Gastrocnemius medialis (tissue), 4 donors: ENCODE results near the gene AFF1. TPM values are rescaled to one million over a fixed set of nuclear protein-coding genes. Genes with fewer than 3 reads are reported as not detected.

Experiments
- ATAC-seq, 2 donors: fragments of 150-250 bp; one replicate each; pipeline ENCODE4 v1.9.1; 2016
- DNase-seq, 2 donors: peaks; one replicate each; pipeline ENCODE4 v3.0.0-alpha.2; 2019
- H3K27ac ChIP-seq, 4 donors: fragments of 200-600 bp; sonication (generic); 1 replicate in 1 of 4; 2 replicates in 3 of 4; pipeline ENCODE4 v1.5.1; 2016 to 2018; ENCODE audit warnings: mild to moderate bottlenecking in 2 of 4, moderate library complexity in 1 of 4
- H3K27me3 ChIP-seq, 3 donors: fragments of 200-600 bp; sonication (generic) in 2 of 3; 1 replicate in 1 of 3; 2 replicates in 2 of 3; pipeline versions ENCODE4 v1.5.1 to v1.6.0; 2016 to 2019; ENCODE audit warnings: mild to moderate bottlenecking in 1 of 3, moderate library complexity in 1 of 3
- H3K36me3 ChIP-seq, 2 donors: fragments of 200-600 bp; sonication (generic) in 1 of 2; one replicate each; pipeline ENCODE4 v1.5.1; 2017 to 2018
- H3K4me1 ChIP-seq, 2 donors: fragments of 200-600 bp; sonication (generic) in 1 of 2; one replicate each; pipeline ENCODE4 v1.5.1; 2016 to 2017; ENCODE audit warnings: mild to moderate bottlenecking in 2 of 2
- H3K4me3 ChIP-seq, 4 donors: fragments of 200-600 bp; sonication (generic) in 3 of 4; 1 replicate in 1 of 4; 2 replicates in 3 of 4; pipeline ENCODE4 v1.5.1; 2016 to 2019; ENCODE audit warnings: mild to moderate bottlenecking in 2 of 4
- H3K9me3 ChIP-seq, 3 donors: fragments of 200-600 bp; sonication (generic) in 2 of 3; 1 replicate in 1 of 3; 2 replicates in 2 of 3; pipeline ENCODE4 v1.5.1; 2016 to 2019
- POLR2A ChIP-seq, 2 donors: fragments of 450-650 bp; IDR thresholded peaks; one replicate each; pipeline ENCODE4 v1.6.1; 2017; ENCODE audit warnings: antibody characterized with exemption in 2 of 2, mild to moderate bottlenecking in 2 of 2, moderate library complexity in 2 of 2
- in situ Hi-C, 4 donors: fragments of 200-750 bp; cut with MboI; loops; one replicate each; pipeline versions ENCODE4 v1.15.0 to v1.8.0; 2017; ENCODE audit warnings: low sequenced_read_pairs in 4 of 4
- intact Hi-C: fragments of 100-400 bp; cut with DNase I; formaldehyde crosslinking; loops from one replicate; pipeline ENCODE4 v1.15.1; 2023; ENCODE audit warnings: low total_unique reads
- total RNA-seq, 4 donors: library from RNA; depleted of rRNA; stranded (reverse); fragments of >200 nt; gene quantifications; one replicate each; pipeline versions ENCODE4 v1.1.0 to v1.2.3, GENCODE V29; 2016
- TF ChIP-seq, protein P1 (sequence below), 5 experiments: fragments of 450-650 bp in 3 of 5; fragments of 200-600 bp in 2 of 5; sonication (generic) in 2 of 5; IDR thresholded peaks in 4 of 5; conservative IDR thresholded peaks in 1 of 5; 1 replicate in 4 of 5; 2 replicates in 1 of 5; pipeline ENCODE4 v1.5.1; 2016 to 2019; ENCODE audit warnings: antibody characterized with exemption in 5 of 5, mild to moderate bottlenecking in 3 of 5, moderate library complexity in 3 of 5

Gene AFF1
- total RNA-seq, 4 donors from 2014 or later: 142 to 265 (median 197) TPM

- Histone ChIP-seq H3K4me3 (peak overlapping the region in 2 of 4 donors; percentile 4 to 30), H3K27me3 (no peaks in the 10 kb centered on the region), H3K36me3 (peaks cover 0 to 21% of the 10 kb centered on the region in 2 donors), H3K27ac (peak overlapping the region; percentile 76 to 87 (median 82)), H3K9me3 (no peaks in the 10 kb centered on the region), H3K4me1 (peaks cover 53 to 73% of the 10 kb centered on the region in 2 donors)
- in situ Hi-C loops: loop anchor here in 1 of 4 donors (25.0 kb wide), 1 partner anchor 109 kb away; no protein-coding TSS in a partner anchor
- peak; percentile 40 to 49 for ATAC-seq
- intact Hi-C loops: no loop called here
- peak in 1 of 2 donors; percentile 28 for DNase-seq
- no peak for TF ChIP-seq POLR2A (IDR thresholded peaks at IDR 0.05)
- TF ChIP-seq, protein P1, sequence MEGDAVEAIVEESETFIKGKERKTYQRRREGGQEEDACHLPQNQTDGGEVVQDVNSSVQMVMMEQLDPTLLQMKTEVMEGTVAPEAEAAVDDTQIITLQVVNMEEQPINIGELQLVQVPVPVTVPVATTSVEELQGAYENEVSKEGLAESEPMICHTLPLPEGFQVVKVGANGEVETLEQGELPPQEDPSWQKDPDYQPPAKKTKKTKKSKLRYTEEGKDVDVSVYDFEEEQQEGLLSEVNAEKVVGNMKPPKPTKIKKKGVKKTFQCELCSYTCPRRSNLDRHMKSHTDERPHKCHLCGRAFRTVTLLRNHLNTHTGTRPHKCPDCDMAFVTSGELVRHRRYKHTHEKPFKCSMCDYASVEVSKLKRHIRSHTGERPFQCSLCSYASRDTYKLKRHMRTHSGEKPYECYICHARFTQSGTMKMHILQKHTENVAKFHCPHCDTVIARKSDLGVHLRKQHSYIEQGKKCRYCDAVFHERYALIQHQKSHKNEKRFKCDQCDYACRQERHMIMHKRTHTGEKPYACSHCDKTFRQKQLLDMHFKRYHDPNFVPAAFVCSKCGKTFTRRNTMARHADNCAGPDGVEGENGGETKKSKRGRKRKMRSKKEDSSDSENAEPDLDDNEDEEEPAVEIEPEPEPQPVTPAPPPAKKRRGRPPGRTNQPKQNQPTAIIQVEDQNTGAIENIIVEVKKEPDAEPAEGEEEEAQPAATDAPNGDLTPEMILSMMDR (IDR thresholded peaks at IDR 0.05 in 4 of 5, conservative IDR thresholded peaks at IDR 0.05 in 1 of 5): no peak
Observed at GRCh38 chr4:87121341-87122065, 186.7 kb downstream of the AFF1 start.

- Histone ChIP-seq H3K9me3 (no peaks in the 10 kb centered on the region), H3K27me3 (no peaks in the 10 kb centered on the region), H3K27ac (peak overlapping the region; percentile 76 to 87 (median 82)), H3K4me1 (peaks cover 46 to 66% of the 10 kb centered on the region in 2 donors), H3K4me3 (peak overlapping the region in 1 of 4 donors; percentile 2), H3K36me3 (peaks cover 0 to 25% of the 10 kb centered on the region in 2 donors)
- intact Hi-C loops (no loop called here), in situ Hi-C loops (loop anchor here in 1 of 4 donors (25.0 kb wide), 1 partner anchor 110 kb away; no protein-coding TSS in a partner anchor)
- DNase-seq (peak; percentile 59 to 82), ATAC-seq (peak; percentile 58 to 76)
- no peak for TF ChIP-seq POLR2A (IDR thresholded peaks at IDR 0.05)
- TF ChIP-seq, protein P1 (IDR thresholded peaks at IDR 0.05 in 4 of 5, conservative IDR thresholded peaks at IDR 0.05 in 1 of 5): no peak
Observed at GRCh38 chr4:87122252-87122651, 187.4 kb downstream of the AFF1 start.

DNA sequence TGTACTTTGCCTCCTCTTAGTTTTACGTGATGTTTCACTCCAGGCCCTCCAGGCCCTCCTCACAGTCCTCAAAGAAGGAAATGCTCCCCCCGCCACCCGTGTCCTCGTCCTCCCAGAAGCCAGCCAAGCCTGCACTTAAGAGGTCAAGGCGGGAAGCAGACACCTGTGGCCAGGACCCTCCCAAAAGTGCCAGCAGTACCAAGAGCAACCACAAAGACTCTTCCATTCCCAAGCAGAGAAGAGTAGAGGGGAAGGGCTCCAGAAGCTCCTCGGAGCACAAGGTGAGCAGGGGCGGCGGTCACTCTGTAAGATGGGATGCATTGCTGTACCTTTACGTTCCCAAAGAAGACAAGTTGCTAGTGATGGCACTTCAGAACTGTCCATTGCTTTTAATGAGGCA, 191.2 kb downstream of the AFF1 start:
- H3K27ac ChIP-seq: no peak overlapping the region
- intact Hi-C loops: no loop called here
- no peak for DNase-seq
- no peak for TF ChIP-seq POLR2A (IDR thresholded peaks at IDR 0.05)
- TF ChIP-seq, protein P1 (IDR thresholded peaks at IDR 0.05 in 4 of 5, conservative IDR thresholded peaks at IDR 0.05 in 1 of 5): no peak
- peaks cover 0 to 55% of the 10 kb centered on the region in 2 donors for H3K36me3 ChIP-seq
- peaks cover 19 to 28% of the 10 kb centered on the region in 2 donors for H3K4me1 ChIP-seq
- H3K4me3 ChIP-seq: no peak overlapping the region
- in situ Hi-C loops: loop anchor here in 1 of 4 donors (25.0 kb wide), 1 partner anchor 336 kb away; no protein-coding TSS in a partner anchor
- no peaks in the 10 kb centered on the region for H3K9me3 ChIP-seq
- no peak for ATAC-seq
- H3K27me3 ChIP-seq: no peaks in the 10 kb centered on the region

- DNase-seq (no peak), ATAC-seq (no peak)
- in situ Hi-C loops (loop anchor here in 1 of 4 donors (25.0 kb wide), 1 partner anchor 334 kb away; no protein-coding TSS in a partner anchor), intact Hi-C loops (no loop called here)
- no peak for TF ChIP-seq POLR2A (IDR thresholded peaks at IDR 0.05)
- TF ChIP-seq, protein P1 (IDR thresholded peaks at IDR 0.05 in 4 of 5, conservative IDR thresholded peaks at IDR 0.05 in 1 of 5): no peak
- H3K9me3 ChIP-seq: no peaks in the 10 kb centered on the region
- no peaks in the 10 kb centered on the region for H3K27me3 ChIP-seq
- H3K4me3 ChIP-seq: no peak overlapping the region
- peaks cover 12 to 14% of the 10 kb centered on the region in 2 donors for H3K4me1 ChIP-seq
- peaks cover 3 to 76% of the 10 kb centered on the region in 2 donors for H3K36me3 ChIP-seq
- no peak overlapping the region for H3K27ac ChIP-seq
Observed at GRCh38 chr4:87128006-87128705, 193.3 kb downstream of the AFF1 start.
